ENCODE data around the gene NPM1. TPM values are rescaled to one million over a fixed set of nuclear protein-coding genes. Genes with fewer than 3 reads are reported as not detected.

Gene NPM1
- total and polyA plus RNA-seq, 12 donors: 376 to 1,874 (median 682) TPM

GRCh38 chr5:171365351-171365750, 22.3 kb upstream of the NPM1 start:
- Histone ChIP-seq H3K27me3 (peaks cover 1% of the 10 kb centered on the region), H3K4me3 (no peak overlapping the region), H3K9me3 (replicated peaks in 1 of 3) (no peaks in the 10 kb centered on the region), H3K27ac (no peak overlapping the region), H3K4me1 (replicated peaks in 1 of 2) (no peaks in the 10 kb centered on the region), H3K36me3 (replicated peaks in 1 of 2) (no peaks in the 10 kb centered on the region)
- WGBS, 4 donors: 41 to 49% (median 43%) methylated on average over 7 of the region's 7 CpGs
- TF ChIP-seq POLR2A (IDR thresholded peaks at IDR 0.05): no peak
- TF ChIP-seq CTCF (IDR thresholded peaks at IDR 0.05): no peak
- DNase-seq: no peak
- intact Hi-C loops (cut with DNase I): no loop called here

GRCh38 chr5:171366645-171367044, 21.0 kb upstream of the NPM1 start:
- Histone ChIP-seq H3K36me3 (replicated peaks in 1 of 2) (no peaks in the 10 kb centered on the region), H3K4me1 (replicated peaks in 1 of 2) (no peaks in the 10 kb centered on the region), H3K9me3 (replicated peaks in 1 of 3) (no peaks in the 10 kb centered on the region), H3K27me3 (peaks cover 3% of the 10 kb centered on the region), H3K4me3 (no peak overlapping the region), H3K27ac (no peak overlapping the region)
- TF ChIP-seq CTCF (IDR thresholded peaks at IDR 0.05): no peak
- no peak for TF ChIP-seq POLR2A (IDR thresholded peaks at IDR 0.05)
- 73 to 85% (median 83%) methylated on average over 5 of the region's 5 CpGs for WGBS, 4 donors
- no peak for DNase-seq
- intact Hi-C loops (cut with DNase I): no loop called here

GRCh38 chr5:171367424-171368370, 20.0 kb upstream of the NPM1 start:
- H3K36me3 ChIP-seq (replicated peaks in 1 of 2): no peaks in the 10 kb centered on the region
- no peaks in the 10 kb centered on the region for H3K9me3 ChIP-seq (replicated peaks in 1 of 3)
- no peak for DNase-seq
- TF ChIP-seq POLR2A (IDR thresholded peaks at IDR 0.05) (no peak), CTCF (IDR thresholded peaks at IDR 0.05) (no peak)
- intact Hi-C loops (cut with DNase I): no loop called here
- peaks cover 3% of the 10 kb centered on the region for H3K27me3 ChIP-seq
- no peak overlapping the region for H3K27ac ChIP-seq
- WGBS, 4 donors: 73 to 86% (median 80%) methylated on average over 15 to 16 of the region's 16 CpGs
- no peak overlapping the region for H3K4me3 ChIP-seq
- H3K4me1 ChIP-seq (replicated peaks in 1 of 2): no peaks in the 10 kb centered on the region

DNA sequence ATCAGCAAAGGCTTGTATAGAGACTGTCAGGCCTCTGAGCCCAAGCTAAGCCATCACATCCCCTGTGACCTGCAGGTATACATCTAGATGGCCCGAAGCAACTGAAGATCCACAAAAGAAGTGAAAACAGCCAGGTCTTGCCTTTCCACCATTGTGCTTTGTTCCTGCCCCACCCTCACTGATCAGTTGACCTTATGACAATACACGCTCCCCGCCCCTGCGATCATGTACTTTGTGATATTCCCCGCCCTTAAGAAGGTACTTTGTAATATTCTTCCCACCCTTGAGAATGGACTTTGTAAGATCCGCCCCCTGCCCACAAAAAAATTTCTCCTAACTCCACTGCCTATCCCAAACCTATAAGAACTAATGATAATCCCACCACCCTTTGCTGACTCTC, 18.6 kb upstream of the NPM1 start:
- Histone ChIP-seq H3K36me3 (replicated peaks in 1 of 2) (no peaks in the 10 kb centered on the region), H3K4me3 (no peak overlapping the region), H3K4me1 (replicated peaks in 1 of 2) (no peaks in the 10 kb centered on the region), H3K27me3 (peaks cover 3% of the 10 kb centered on the region), H3K27ac (no peak overlapping the region), H3K9me3 (replicated peaks in 1 of 3) (no peaks in the 10 kb centered on the region)
- TF ChIP-seq CTCF (IDR thresholded peaks at IDR 0.05): no peak
- TF ChIP-seq POLR2A (IDR thresholded peaks at IDR 0.05): no peak
- no peak for DNase-seq
- 94 to 97% (median 95%) methylated on average over 6 of the region's 6 CpGs for WGBS, 4 donors
- intact Hi-C loops (cut with DNase I): no loop called here
